ENCODE measurements around the gene HDLBP.

GRCh38 chr2:241339839-241340630 is 24.6 kb upstream of the HDLBP start:
- no peak for TF ChIP-seq CTCF (IDR thresholded peaks at IDR 0.05; ENCODE audit: low read depth, low read length)
- TF ChIP-seq EZH2phosphoT487 (IDR thresholded peaks at IDR 0.05; ENCODE audit: low read depth) = no peak

Data from OCI-LY3 (cell line).